HG02852 (cell line): Measurements from ENCODE around the gene P2RX1.
"Not testable (repeated sequence)": the region's sequence is repeated elsewhere in the genome, so short reads cannot be mapped to it uniquely, and the experiment has no call there.

ENCODE experiments used
- ATAC-seq: cut with Tn5 transposase; IDR thresholded peaks from one replicate; pipeline ENCODE4 v1.9.1; 2021; ENCODE audit warnings: mild to moderate bottlenecking, moderate library complexity; ENCODE audit not compliant: unreplicated experiment

The P2RX1 gene

GRCh38 chr17:3952186-3952585 is 35.9 kb upstream of the P2RX1 start:
- ATAC-seq: no peak

GRCh38 chr17:3951420-3951819 is 35.2 kb upstream of the P2RX1 start:
- no peak for ATAC-seq

- ATAC-seq: no peak
These were observed 34.7 kb upstream of the P2RX1 start for GRCh38 chr17:3951003-3951402.

- ATAC-seq: no peak
These were observed 34.3 kb upstream of the P2RX1 start for GRCh38 chr17:3950584-3950983.

GRCh38 chr17:3949418-3949817 is 33.2 kb upstream of the P2RX1 start:
- no peak for ATAC-seq

GRCh38 chr17:3948551-3948950 is 32.3 kb upstream of the P2RX1 start:
- not testable (repeated sequence) for ATAC-seq

- no peak for ATAC-seq
These were observed 31.1 kb upstream of the P2RX1 start for GRCh38 chr17:3947318-3947810.

GRCh38 chr17:3946711-3947235 is 30.5 kb upstream of the P2RX1 start:
- no peak for ATAC-seq

- no peak for ATAC-seq
These were observed 28.5 kb upstream of the P2RX1 start for GRCh38 chr17:3944485-3945388.

GRCh38 chr17:3943240-3943891 is 27.1 kb upstream of the P2RX1 start:
- no peak for ATAC-seq

- ATAC-seq: no peak
These were observed 24.9 kb upstream of the P2RX1 start for GRCh38 chr17:3940965-3941698.

- ATAC-seq: no peak
These were observed 21.1 kb upstream of the P2RX1 start for GRCh38 chr17:3937359-3937758.

- ATAC-seq: no peak
These were observed 19.6 kb upstream of the P2RX1 start for GRCh38 chr17:3935825-3936355.

- ATAC-seq: no peak
These were observed 18.9 kb upstream of the P2RX1 start for GRCh38 chr17:3935140-3935542.

- ATAC-seq: no peak
These were observed 13.5 kb upstream of the P2RX1 start for GRCh38 chr17:3929764-3930163.

- no peak for ATAC-seq
These were observed 12.9 kb upstream of the P2RX1 start for GRCh38 chr17:3929181-3929580.

GRCh38 chr17:3928406-3928805 is 12.1 kb upstream of the P2RX1 start:
- no peak for ATAC-seq

- no peak for ATAC-seq
These were observed 11.5 kb upstream of the P2RX1 start for GRCh38 chr17:3927628-3928340.

GRCh38 chr17:3926860-3927627 is 10.8 kb upstream of the P2RX1 start:
- no peak for ATAC-seq
